PFSK-1 (cell line): ENCODE results near the gene STRN4.

Experiments used
- FOXP2 ChIP-seq: optimal IDR thresholded peaks from 2 replicates; pipeline ENCODE3; 2011; ENCODE audit warnings: borderline replicate concordance, control low read depth, inconsistent platforms; ENCODE audit not compliant: insufficient read depth; ENCODE audit errors: extremely low read length, extremely low read depth
- POLR2AphosphoS5 ChIP-seq: IDR thresholded peaks from 2 replicates; pipeline ENCODE4 v1.6.1; 2012; ENCODE audit warnings: low read depth, mild to moderate bottlenecking, control low read depth, low read length, moderate library complexity
- REST ChIP-seq, 2 experiments: IDR thresholded peaks; 2 replicates each; pipeline versions ENCODE4 v1.6.1 to v1.8.0; 2011 to 2012; ENCODE audit warnings: low read depth in 2 of 2, low read length in 2 of 2, control low read depth in 1 of 2, inconsistent platforms in 1 of 2, mild to moderate bottlenecking in 1 of 2, moderate library complexity in 1 of 2; ENCODE audit not compliant: insufficient read depth in 1 of 2
- SIN3A ChIP-seq: IDR thresholded peaks from 2 replicates; pipeline ENCODE4 v1.6.1; 2012; ENCODE audit warnings: mild to moderate bottlenecking, low read length, moderate library complexity, borderline replicate concordance; ENCODE audit not compliant: insufficient read depth
- TAF1 ChIP-seq: IDR thresholded peaks from 2 replicates; pipeline ENCODE4 v1.6.1; 2012; ENCODE audit warnings: low read length, control low read depth, borderline replicate concordance; ENCODE audit not compliant: insufficient read depth

DNA sequence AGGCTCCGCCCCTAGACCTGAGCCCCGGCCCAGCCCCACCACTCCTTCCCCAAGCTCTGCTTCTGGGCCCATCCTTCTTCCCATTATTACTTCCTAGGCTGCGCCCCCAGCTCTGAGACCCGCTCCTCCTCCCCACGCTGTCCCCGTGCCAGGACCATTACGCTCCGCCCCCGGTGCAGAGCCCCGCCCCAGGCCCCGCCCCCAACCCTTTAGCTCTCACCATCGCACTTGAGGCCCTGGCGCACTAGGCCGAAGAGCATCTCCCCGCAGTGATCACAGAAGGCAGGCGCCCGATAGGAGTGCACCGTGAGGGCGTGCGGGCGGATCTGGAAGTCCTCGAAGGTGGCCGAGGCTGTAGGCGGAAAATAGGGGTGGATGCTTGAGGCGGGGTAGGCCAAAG lies 35.6 kb downstream of the STRN4 start:
- TF ChIP-seq REST (IDR thresholded peaks at IDR 0.05; ENCODE audit: insufficient read depth in 1 of 2, low read depth in 2 of 2, low read length in 2 of 2) (no peak), SIN3A (no peak), TAF1 (no peak), POLR2AphosphoS5 (no peak), FOXP2 (no peak)
